ENCODE results near the gene VPS50.
A peak's percentile ranks its signal among the peaks of the same experiment; 100 is the strongest.
"Not testable (repeated sequence)": the region's sequence is repeated elsewhere in the genome, so short reads cannot be mapped to it uniquely, and the experiment has no call there.

Gene VPS50

DNA sequence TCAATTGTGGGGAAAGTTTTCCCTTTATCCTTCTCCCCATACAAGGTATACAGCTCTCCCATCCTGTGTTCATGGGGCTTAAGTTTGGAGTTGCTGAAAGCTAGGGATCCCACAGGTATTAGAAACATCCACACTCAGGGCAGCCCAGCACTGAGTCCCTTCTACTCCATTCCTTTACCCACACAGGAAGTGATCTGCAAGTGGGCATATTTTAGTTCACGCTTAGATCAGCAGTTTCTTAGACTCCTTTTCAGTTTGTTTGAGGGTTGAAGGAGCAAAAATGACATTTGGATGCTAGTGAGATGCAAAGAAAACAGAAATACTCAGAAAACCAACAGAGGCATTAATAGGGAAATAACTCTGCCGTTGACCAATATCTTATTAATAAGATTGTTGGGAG lies 134.7 kb downstream of the VPS50 start:
- H3K4me3 ChIP-seq (replicated peaks; ENCODE audit: low read depth, low read length): no peak overlapping the region
- no peak for DNase-seq (ENCODE audit: low read depth)
- TF ChIP-seq CTCF (IDR thresholded peaks at IDR 0.05; ENCODE audit: low read length, missing control alignments): no peak

DNA sequence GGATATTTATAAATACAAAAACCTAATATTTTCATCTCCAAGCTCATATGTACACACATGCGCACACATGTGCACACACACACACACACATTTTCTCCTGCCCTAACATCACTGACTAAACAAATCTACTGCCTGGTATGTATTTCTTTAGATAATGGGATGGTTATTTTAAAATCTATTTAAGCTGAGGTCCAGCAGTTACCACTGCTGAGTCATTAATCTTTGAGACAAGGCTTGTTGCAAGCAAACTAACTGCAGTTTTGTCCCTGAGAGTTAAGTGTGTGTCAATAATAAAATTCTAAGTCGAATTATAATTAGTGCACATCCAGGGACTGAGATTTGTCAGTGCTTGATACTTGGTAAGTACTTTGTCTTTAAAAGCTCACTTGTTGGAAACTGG lies 135.1 kb downstream of the VPS50 start:
- TF ChIP-seq CTCF (IDR thresholded peaks at IDR 0.05; ENCODE audit: low read length, missing control alignments): no peak
- DNase-seq (ENCODE audit: low read depth): no peak
- no peak overlapping the region for H3K4me3 ChIP-seq (replicated peaks; ENCODE audit: low read depth, low read length)

DNA sequence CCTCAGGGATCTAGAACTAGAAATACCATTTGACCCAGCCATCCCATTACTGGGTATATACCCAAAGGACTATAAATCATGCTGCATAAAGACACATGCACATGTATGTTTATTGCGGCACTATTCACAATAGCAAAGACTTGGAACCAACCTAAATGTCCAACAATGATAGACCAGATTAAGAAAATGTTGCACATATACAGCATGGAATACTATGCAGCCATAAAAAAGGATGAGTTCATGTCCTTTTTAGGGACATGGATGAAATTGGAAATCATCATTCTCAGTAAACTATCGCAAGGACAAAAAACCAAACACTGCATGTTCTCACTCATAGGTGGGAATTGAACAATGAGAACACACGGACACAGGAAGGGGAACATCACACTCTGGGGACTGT lies 138.8 kb downstream of the VPS50 start:
- DNase-seq (ENCODE audit: low read depth): not testable (repeated sequence)

GRCh38 chr7:93373537-93373936 lies 141.4 kb downstream of the VPS50 start:
- no peak for TF ChIP-seq CTCF (IDR thresholded peaks at IDR 0.05; ENCODE audit: low read length, missing control alignments)
- H3K4me3 ChIP-seq (replicated peaks; ENCODE audit: low read depth, low read length): no peak overlapping the region
- DNase-seq (ENCODE audit: low read depth): no peak

More for the DNA sequence above, 138.8 kb downstream of the VPS50 start:
- H3K4me3 ChIP-seq (replicated peaks; ENCODE audit: low read depth, low read length): not testable (repeated sequence)

GRCh38 chr7:93374345-93374940 lies 142.3 kb downstream of the VPS50 start:
- TF ChIP-seq CTCF (IDR thresholded peaks at IDR 0.05; ENCODE audit: low read length, missing control alignments): peak; percentile 95

DNA sequence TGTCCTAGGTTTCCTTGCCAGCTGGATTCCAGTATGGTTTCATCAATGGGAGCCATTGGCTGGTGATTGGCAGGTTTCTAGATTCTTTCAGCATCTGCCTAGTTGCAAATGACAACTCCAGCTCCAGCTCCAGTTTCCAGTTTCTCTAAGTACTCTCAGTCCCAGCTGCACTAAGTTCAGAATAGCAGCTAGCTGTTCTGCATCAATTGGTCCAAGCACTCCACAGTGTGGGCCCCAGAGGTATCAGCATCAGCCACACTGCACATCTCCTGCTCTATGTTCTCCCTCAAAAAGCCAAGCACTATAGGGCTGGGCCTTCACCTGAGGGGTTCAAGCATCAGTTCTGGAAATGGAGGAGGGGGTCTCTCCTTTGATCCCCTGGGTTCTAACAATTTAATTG lies 143.4 kb downstream of the VPS50 start:
- no peak for DNase-seq (ENCODE audit: low read depth)
- H3K4me3 ChIP-seq (replicated peaks; ENCODE audit: low read depth, low read length): no peak overlapping the region
- TF ChIP-seq CTCF (IDR thresholded peaks at IDR 0.05; ENCODE audit: low read length, missing control alignments): no peak

More at GRCh38 chr7:93374345-93374940, 142.3 kb downstream of the VPS50 start:
- peak; percentile 57 for DNase-seq (ENCODE audit: low read depth)
- H3K4me3 ChIP-seq (replicated peaks; ENCODE audit: low read depth, low read length): no peak overlapping the region

- H3K4me3 ChIP-seq (replicated peaks; ENCODE audit: low read depth, low read length): no peak overlapping the region
- no peak for TF ChIP-seq CTCF (IDR thresholded peaks at IDR 0.05; ENCODE audit: low read length, missing control alignments)
- no peak for DNase-seq (ENCODE audit: low read depth)
Observed at GRCh38 chr7:93378131-93378760, 146.1 kb downstream of the VPS50 start.
